OCI-LY1 (cell line): Measurements from ENCODE around the gene SPATA16.
"Not testable (repeated sequence)": the region's sequence is repeated elsewhere in the genome, so short reads cannot be mapped to it uniquely, and the experiment has no call there.

Source experiments
- H2AFZ ChIP-seq: fragments of 200-600 bp; sonication (generic), shearing (Covaris generic); 2 replicates; pipeline ENCODE4 v1.6.0; 2014; ENCODE audit warnings: antibody characterized with exemption, mild to moderate bottlenecking, low read length
- H3F3A ChIP-seq: fragments of 200-600 bp; sonication (generic), shearing (Covaris generic); 2 replicates; pipeline ENCODE4 v1.6.0; 2014; ENCODE audit warnings: mild to moderate bottlenecking, antibody characterized with exemption, low read length, moderate library complexity; ENCODE audit not compliant: insufficient read depth
- H3K27ac ChIP-seq: fragments of 200-600 bp; sonication (generic); 2 replicates; pipeline ENCODE4 v1.5.1; 2014; ENCODE audit warnings: low read length, mixed run types, mild to moderate bottlenecking, low read depth; ENCODE audit not compliant: poor library complexity, severe bottlenecking
- H3K27me3 ChIP-seq: fragments of 200-600 bp; sonication (generic); 2 replicates; pipeline ENCODE4 v1.6.0; 2014; ENCODE audit warnings: antibody characterized with exemption, mild to moderate bottlenecking, low read length, moderate library complexity; ENCODE audit not compliant: insufficient read depth
- H3K36me3 ChIP-seq: fragments of 200-600 bp; sonication (generic); 2 replicates; pipeline ENCODE4 v1.6.1; 2014; ENCODE audit warnings: mild to moderate bottlenecking, antibody characterized with exemption, low read length, moderate library complexity, mixed read lengths; ENCODE audit not compliant: insufficient read depth
- H3K4me1 ChIP-seq: fragments of 200-600 bp; sonication (generic); 2 replicates; pipeline ENCODE4 v1.5.1; 2014; ENCODE audit warnings: mild to moderate bottlenecking, low read length, moderate library complexity; ENCODE audit not compliant: insufficient read depth, severe bottlenecking
- H3K4me2 ChIP-seq: fragments of 200-600 bp; sonication (generic), shearing (Covaris generic); 2 replicates; pipeline ENCODE4 v1.6.1; 2014; ENCODE audit warnings: low read length
- H3K4me3 ChIP-seq: fragments of 200-600 bp; sonication (generic); 2 replicates; pipeline ENCODE4 v1.5.1; 2014; ENCODE audit warnings: low read length, low read depth, mild to moderate bottlenecking, mixed read lengths; ENCODE audit not compliant: poor library complexity, severe bottlenecking
- H3K79me2 ChIP-seq: fragments of 200-600 bp; shearing (Covaris generic); 2 replicates; pipeline ENCODE4 v1.6.1; 2016; ENCODE audit warnings: mixed run types, low read length, mixed read lengths; ENCODE audit not compliant: insufficient read depth
- H3K9ac ChIP-seq: fragments of 200-600 bp; sonication (generic), shearing (Covaris generic); 2 replicates; pipeline ENCODE4 v1.6.1; 2014; ENCODE audit warnings: mild to moderate bottlenecking, low read length, mixed read lengths
- H3K9me2 ChIP-seq: fragments of 200-600 bp; sonication (generic), shearing (Covaris generic); 2 replicates; pipeline ENCODE4 v1.6.1; 2014; ENCODE audit warnings: low read depth, mild to moderate bottlenecking, low read length, mixed read lengths
- H3K9me3 ChIP-seq: fragments of 200-600 bp; shearing (Covaris generic); 2 replicates; pipeline ENCODE4 v1.6.1; 2014; ENCODE audit warnings: low read length, mixed read lengths
- H4K20me1 ChIP-seq: fragments of 200-600 bp; sonication (generic), shearing (Covaris generic); 2 replicates; pipeline ENCODE4 v1.6.0; 2016; ENCODE audit warnings: mild to moderate bottlenecking, low read length; ENCODE audit not compliant: insufficient read depth
- EZH2 ChIP-seq: fragments of 200-600 bp; sonication (generic), shearing (Covaris generic); IDR thresholded peaks from 2 replicates; pipeline ENCODE4 v1.8.0; 2017; ENCODE audit warnings: borderline replicate concordance, mixed run types, mild to moderate bottlenecking, antibody characterized with exemption, low read length, moderate library complexity, mixed read lengths
- TF ChIP-seq, protein P1 (sequence below): fragments of 200-600 bp; sonication (generic), shearing (Covaris generic); IDR thresholded peaks from 2 replicates; pipeline ENCODE4 v1.5.1; 2017; ENCODE audit warnings: mild to moderate bottlenecking, antibody characterized with exemption, low read length, moderate library complexity, mixed read lengths

Gene SPATA16, protein sequence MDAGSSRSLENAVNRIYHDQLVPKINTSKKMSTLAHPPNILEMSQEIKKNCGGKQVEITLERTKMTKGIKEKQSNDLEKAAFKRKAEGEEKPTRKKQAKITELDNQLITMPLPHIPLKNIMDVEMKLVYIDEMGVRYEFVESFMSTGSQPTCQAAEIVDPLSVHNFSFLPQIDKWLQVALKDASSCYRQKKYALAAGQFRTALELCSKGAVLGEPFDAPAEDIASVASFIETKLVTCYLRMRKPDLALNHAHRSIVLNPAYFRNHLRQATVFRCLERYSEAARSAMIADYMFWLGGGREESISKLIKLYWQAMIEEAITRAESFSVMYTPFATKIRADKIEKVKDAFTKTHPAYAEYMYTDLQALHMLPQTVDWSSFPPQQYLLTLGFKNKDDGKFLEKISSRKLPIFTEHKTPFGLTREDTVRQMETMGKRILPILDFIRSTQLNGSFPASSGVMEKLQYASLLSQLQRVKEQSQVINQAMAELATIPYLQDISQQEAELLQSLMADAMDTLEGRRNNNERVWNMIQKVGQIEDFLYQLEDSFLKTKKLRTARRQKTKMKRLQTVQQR

DNA sequence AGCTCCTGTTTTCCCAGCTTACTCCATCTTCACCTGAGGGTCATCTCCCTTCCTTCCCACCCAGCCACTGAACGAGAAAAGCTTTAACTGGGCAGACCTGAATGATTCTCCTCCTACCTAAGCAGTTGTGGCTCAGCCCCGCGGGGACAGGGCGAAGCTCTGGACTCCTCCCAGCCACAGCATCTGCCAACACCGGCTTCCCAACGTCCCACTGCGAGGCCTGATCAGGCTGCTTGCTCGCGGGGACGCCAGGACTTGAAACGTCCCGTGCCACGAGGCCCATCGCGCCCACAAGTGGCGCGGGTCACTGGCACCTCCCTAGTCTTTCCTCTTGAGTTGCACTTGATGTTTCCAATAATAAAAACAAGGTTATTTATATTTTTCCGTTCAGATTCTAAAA, at the start of gene SPATA16:
TSS of gene SPATA16 (minus strand) at position 250 of the 400 bp plus-strand sequence. CDS start 23,504 bp downstream, outside the sequence.
- Histone ChIP-seq H3K9ac (no peak within 1 kb of the TSS), H3K9me2 (no peaks in the 10 kb centered on the region), H4K20me1 (no peaks in the 10 kb centered on the region), H3K4me3 (no peak within 1 kb of the TSS), H3K36me3 (no peaks in the 10 kb centered on the region), H3K79me2 (no peaks in the 10 kb centered on the region), H3F3A (no peaks in the 10 kb centered on the region), H3K9me3 (no peaks in the 10 kb centered on the region), H3K27me3 (0 out of 2 replicates have a peak, but pooled peaks cover 5% of the 10 kb centered on the region), H3K27ac (no peak within 1 kb of the TSS), H3K4me1 (no peaks in the 10 kb centered on the region), H2AFZ (no peak within 1 kb of the TSS), H3K4me2 (no peak within 1 kb of the TSS)
- TF ChIP-seq EZH2 = no peak
- TF ChIP-seq, protein P1, sequence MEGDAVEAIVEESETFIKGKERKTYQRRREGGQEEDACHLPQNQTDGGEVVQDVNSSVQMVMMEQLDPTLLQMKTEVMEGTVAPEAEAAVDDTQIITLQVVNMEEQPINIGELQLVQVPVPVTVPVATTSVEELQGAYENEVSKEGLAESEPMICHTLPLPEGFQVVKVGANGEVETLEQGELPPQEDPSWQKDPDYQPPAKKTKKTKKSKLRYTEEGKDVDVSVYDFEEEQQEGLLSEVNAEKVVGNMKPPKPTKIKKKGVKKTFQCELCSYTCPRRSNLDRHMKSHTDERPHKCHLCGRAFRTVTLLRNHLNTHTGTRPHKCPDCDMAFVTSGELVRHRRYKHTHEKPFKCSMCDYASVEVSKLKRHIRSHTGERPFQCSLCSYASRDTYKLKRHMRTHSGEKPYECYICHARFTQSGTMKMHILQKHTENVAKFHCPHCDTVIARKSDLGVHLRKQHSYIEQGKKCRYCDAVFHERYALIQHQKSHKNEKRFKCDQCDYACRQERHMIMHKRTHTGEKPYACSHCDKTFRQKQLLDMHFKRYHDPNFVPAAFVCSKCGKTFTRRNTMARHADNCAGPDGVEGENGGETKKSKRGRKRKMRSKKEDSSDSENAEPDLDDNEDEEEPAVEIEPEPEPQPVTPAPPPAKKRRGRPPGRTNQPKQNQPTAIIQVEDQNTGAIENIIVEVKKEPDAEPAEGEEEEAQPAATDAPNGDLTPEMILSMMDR = no peak

DNA sequence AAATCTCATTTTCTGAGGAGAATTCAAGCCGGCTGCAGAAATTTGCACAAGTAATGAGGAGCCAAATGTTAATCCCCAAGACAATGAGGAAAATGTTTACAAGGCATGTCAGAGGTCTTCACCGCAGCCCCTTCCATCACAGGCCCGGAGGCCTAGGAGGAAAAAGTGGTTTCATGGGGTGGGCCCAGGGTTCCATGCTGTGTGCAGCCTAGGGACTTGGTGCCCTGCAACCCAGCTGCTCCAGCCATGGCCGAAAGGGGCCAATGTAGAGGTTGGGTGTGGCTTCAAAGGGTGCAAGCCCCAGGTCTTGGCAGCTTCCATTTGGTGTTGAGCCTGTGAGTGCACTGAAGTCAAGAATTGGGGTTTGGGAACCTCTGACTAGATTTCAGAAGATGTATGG, 42.0 kb upstream of the SPATA16 start:
- not testable (repeated sequence) for H3K79me2 ChIP-seq, H3K9ac ChIP-seq, H3K27me3 ChIP-seq, H2AFZ ChIP-seq, H3K9me2 ChIP-seq, H3F3A ChIP-seq, H3K27ac ChIP-seq, H3K36me3 ChIP-seq, H3K4me2 ChIP-seq, H3K4me1 ChIP-seq, H3K4me3 ChIP-seq, H3K9me3 ChIP-seq, H4K20me1 ChIP-seq

DNA sequence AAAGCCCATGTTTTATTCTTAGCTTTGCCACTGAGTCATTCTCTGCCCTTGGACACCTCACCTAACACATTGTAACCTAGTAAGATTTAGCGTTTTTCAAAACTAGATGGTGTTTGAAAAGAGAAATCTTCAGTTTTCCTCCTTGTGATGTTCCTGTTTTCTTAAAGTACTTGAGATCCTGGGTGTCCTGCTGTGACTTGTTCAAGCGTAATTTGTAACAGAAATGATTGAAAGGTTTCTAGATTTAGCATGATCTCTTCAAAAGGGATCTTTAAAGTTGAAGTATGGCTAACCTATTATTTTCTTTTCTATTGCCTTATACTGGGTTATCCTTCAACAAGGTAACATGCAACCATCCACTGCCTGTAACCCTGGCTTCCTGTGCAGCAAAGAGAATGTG, 32.6 kb upstream of the SPATA16 start:
- Histone ChIP-seq H4K20me1 (no peaks in the 10 kb centered on the region), H3K27ac (no peak overlapping the region), H2AFZ (no peak overlapping the region), H3K4me1 (no peaks in the 10 kb centered on the region), H3F3A (no peaks in the 10 kb centered on the region; the same call in 1 of the 2 replicates), H3K79me2 (no peaks in the 10 kb centered on the region), H3K9me2 (no peaks in the 10 kb centered on the region), H3K9me3 (no peaks in the 10 kb centered on the region), H3K27me3 (no peaks in the 10 kb centered on the region), H3K4me3 (no peak overlapping the region), H3K36me3 (no peaks in the 10 kb centered on the region), H3K9ac (no peak overlapping the region), H3K4me2 (no peak overlapping the region)
- TF ChIP-seq EZH2 = no peak
- TF ChIP-seq, protein P1 = no peak

DNA sequence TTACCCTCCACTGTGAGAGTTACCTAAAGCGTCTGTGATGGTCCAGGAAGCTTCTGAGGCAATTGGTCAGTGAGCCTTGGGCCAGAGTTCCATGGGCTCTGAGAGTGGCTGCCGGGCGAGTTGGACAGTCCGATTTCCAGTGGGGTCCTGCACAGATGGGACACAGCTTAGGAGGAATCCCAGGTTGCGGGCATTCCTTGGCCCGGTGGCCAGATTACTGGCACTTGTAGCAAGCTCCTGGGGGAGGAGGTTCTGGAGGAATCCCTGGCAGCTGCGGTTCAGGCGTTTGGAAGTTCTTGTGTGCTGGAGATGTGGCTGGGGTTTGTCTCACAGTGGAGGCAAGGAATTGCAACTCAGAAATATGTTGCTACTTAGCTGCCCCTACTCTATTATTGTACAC, 18.1 kb upstream of the SPATA16 start:
- not testable (repeated sequence) for H3K9me2 ChIP-seq, H3K27me3 ChIP-seq, H3K4me3 ChIP-seq, H4K20me1 ChIP-seq, H3K36me3 ChIP-seq, H3K27ac ChIP-seq, H3F3A ChIP-seq, H3K79me2 ChIP-seq, H2AFZ ChIP-seq, H3K4me1 ChIP-seq, H3K4me2 ChIP-seq, H3K9me3 ChIP-seq, H3K9ac ChIP-seq

DNA sequence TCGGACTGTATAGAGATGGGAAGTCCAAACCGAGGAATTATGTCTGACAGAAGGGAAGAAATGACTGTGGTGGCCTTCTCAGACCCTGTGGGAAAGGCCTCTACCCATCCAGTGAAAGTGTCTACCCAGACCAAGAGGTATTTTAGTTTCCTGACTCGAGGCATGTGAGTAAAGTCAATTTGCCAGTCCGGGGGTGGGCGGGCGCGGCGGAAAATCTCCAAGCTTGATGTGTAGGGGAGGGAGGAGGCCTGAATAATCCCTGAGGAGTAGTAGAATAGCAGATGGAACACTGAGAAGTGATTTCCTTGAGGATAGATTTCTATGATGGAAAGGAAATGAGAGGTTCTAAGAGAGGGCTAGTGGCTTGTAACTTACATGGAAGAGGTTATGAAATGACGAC, 15.5 kb upstream of the SPATA16 start:
- H3K4me1 ChIP-seq, H3K9me3 ChIP-seq, H3F3A ChIP-seq, H3K9ac ChIP-seq, H3K36me3 ChIP-seq, H3K4me2 ChIP-seq, H4K20me1 ChIP-seq, H3K79me2 ChIP-seq, H3K4me3 ChIP-seq, H2AFZ ChIP-seq, H3K27me3 ChIP-seq, H3K27ac ChIP-seq, H3K9me2 ChIP-seq: not testable (repeated sequence)
